OCI-M1 (cell line): ENCODE measurements around the gene INPP5A.

Source experiments
- DNase-seq: peaks from one replicate; lab custom pipeline; 2025; lab: John Stamatoyannopoulos, UW

Gene INPP5A

DNA sequence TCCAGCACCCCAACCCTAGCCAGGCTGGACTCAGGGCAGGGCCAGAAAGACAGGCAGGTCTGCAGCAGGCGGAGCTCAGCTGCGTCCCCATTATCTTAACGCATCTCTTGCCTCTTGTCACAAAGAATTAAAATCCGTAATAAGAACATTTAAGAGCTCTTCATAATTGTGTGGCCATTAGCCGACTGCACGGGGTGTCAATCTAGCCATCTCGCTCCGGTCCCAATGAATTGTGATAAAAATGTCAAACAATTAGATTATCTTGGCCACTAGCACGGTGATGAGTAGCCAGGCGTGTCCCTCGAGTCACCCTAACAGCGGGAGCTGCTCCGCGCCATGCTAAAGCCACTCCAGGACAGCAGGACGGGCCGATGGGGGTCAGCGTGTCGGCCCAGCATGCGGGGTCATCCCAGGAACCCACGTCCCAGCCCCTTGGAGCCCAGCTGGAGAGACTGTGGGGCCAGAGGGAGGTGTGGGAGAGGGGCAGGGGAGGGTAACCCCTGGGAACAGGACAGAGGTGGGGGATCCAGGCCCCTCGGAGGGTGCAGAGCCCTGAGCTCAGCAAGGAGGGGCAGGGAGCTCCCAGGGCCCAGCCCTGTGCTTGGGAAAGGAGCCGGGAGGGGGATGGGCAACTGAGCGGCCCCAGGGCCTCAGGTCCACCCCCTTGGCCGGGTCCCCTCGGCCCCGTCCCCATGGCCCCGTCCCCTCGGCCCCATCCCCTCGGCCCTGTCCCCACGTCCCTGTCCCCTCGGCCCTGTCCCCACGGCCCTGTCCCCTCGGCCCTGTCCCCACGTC is 266.0 kb downstream of the INPP5A start:
- DNase-seq = no peak

DNA sequence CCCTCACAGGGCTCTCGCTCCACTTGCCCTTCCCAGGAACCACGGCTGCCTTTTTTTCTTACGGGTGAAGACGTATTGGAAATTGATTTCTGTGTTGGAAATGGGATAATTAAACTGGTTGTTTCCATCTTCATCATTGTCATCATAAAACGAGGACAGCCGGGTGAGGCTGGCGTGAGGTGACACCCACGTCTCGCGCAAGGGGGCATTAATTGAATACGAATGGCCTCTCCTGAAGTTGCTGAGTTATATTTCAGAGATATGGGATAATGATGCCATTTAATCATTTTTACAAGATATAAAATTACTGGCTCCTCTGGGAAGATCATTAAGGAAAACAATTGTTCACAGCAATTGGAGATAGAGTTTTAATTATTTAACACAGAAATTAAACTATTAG is 266.7 kb downstream of the INPP5A start:
- DNase-seq = no peak

DNA sequence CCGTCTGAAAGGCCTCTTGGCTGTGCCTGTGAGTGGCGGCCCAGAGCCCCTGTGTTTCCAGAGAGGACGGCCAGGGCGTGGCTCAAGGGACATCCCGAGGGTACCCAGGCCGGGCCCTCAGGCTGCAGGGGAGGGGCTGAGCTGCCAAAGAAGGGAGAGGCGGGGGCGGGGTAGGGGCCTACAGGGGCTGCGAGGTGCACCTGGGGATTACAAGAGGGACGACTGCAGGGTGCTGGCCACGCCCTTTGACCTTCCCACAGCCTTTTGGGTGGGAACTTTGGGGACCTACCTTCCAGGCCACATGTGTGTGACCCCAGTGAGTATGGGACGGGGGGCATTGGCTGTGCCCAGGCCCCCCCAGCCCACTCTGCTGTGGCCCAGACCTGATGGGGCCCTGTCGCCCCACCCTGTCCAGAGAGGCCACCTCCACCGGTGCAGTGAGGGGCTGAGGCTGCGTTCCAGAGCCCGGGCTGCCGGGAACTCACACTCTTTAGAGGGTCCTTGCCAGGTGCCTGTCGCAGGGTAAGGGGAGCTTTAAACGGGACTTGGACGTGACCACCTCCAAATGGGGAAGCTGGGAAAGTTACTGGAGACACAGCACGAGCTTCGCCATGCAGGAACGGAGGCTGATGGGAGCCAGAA is 267.3 kb downstream of the INPP5A start:
- DNase-seq = no peak

DNA sequence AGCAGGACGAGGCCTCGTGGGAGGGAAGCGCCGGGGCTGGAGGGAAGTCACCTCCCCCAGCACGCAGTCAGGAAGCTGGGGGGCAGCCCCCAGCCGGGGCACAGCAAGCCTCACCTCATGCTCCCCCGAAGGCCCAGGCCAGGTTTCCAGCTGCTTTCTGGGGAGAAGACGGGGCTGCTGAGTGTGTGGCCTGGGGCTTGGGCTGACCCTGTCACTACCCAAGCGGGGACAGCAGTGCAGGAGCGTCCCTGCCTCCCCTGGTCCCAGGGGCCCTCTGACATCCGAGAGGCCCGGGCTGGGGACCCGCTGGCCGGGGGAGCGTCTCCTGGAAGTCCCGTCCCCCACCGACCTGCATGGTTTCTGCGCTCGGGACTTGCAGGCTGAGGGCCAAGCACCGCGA is 268.0 kb downstream of the INPP5A start:
- no peak for DNase-seq

DNA sequence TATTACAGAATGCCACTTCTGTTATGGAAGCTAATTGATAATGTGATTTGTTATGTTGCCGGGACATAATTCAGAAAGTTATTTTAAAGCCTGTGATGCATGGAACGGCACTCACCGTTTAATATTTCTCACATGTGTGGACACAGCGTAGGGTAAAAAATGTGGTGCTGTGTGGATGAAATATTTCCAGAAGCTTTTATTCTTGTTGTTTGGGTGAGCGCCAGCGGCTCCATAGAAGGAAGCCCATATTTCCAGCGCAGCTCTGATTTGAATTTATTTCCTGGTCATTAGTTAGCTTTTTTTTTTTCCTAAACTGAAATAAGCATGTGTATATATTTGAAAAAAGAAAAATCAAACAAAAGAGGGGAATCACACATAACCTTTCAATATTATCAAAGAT is 268.5 kb downstream of the INPP5A start:
- no peak for DNase-seq

DNA sequence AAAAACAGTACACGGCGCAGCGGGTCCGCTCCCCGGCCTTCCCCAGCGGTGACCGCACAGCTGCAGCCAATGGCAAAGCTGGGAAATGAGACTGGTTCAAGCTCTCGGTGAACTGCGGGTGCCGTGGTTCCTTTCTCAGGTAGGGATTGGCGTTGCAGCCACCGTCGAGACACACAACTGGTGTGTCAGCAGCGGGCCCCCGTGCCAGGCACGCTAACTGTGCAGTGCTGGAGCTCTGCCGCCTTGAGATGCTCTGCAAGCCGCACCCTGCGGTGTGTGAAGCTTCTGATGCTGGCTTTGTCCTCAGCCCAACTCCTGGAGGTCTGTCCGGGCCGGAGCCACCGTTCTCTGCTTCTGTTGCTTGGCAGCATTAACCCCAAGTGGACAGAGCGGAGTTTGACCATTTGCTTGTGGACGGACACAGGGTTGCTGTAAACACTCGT is 269.0 kb downstream of the INPP5A start:
- no peak for DNase-seq

DNA sequence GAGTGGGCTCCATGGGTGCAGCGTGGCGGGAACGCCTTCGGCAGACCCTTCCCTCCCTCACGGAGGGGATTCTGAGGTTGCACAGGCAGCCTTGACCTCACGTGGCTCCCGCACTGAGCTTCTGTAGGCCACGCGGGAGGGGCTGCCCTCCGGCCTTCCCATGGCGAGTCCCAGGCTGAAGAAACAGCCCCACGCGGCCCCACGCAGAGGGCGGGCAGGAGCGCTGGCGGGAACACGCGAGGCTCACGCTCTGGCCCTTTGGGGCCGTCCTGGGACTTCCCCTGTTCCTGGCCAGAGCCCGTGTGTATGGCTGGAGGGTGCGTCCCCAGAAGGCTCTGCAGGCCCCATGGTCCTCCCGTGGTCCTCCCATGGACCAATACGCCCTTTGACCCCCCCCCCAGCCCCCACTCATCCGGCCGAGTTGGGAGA is 270.0 kb downstream of the INPP5A start:
- DNase-seq = no peak

DNA sequence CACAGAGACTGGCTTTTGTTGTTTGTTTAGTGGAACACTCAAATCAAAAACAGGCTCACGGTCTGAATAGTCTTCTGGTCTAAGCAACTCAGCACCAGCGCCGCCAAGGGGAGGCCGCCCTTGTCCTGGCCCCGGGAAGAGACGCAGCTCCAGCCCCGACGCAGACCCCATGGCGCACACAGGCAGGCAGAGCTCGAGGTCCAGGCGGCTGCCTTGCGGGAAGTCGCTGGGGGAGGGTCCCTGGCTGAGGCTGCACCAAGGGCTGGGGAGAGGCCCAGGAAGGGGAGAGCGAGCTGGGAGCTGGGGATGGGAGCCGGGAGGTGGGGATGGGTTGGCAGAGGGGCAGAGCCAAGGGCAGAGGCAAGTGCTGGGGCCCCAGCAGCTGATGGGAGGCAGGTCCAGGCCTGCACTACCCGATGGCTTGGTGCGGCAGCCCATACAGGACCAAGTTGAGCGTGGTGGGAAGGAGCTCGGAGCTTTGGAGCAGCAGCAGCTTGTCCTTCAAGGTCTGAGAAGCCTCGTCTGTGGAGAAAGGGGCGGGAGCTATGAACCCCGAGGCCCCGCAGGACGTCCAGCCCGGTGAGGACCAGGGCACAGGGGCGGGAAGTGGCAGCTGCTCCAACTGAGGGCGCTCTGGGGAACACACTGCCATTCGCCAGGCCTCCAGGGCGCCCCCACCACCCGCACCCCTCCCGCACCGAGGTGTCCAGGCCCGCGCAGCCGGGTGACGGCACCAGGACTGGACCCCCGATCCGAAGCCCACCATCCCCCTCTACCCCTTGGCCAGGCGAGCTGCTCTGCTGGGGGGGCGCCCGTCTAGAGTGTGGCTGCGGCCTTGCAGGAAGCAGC is 271.0 kb downstream of the INPP5A start:
- DNase-seq = no peak

DNA sequence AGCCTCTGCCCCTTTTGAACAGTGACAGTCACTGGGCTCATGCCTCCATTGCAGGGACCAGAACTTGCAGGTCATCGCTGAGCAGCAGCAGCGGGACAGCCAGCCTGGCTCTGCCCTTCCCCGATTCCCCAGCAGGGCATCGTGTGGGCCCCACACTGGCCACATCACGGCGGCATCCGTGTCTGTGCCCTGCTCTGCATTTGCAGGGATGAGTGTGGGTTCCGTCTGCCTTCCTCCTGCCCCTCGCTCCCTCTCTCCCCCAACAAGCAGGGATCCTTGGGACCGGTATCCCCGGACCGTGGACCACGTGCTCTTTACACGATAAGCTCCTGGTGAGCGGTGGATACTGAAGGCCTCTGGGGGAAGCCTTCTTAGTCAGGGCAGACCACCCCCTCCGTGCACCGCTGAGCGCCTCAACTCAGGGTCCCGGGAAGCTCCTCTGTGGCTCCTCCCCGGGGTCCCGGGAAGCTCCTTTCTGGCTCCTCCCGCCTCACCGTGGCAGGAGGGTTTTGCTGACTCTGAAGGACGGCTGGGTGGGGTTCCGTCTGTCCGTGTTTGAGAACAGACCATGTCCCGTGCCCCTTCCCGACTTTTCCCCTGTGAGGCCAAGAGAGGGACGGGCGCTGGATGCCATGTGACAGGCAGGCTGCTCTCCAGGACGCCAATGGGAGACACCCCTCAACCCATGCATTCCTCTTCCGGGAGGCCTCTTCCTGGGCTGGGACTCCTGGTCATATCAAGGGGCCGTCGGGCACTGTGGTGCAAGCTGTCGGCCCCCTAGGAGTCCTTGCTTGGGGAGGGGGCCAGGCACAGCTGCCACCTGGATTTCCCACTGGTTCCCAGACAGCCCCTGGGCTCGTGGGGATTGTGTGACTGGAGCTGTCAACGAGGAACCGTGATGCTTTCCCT is 271.9 kb downstream of the INPP5A start:
- DNase-seq = no peak

DNA sequence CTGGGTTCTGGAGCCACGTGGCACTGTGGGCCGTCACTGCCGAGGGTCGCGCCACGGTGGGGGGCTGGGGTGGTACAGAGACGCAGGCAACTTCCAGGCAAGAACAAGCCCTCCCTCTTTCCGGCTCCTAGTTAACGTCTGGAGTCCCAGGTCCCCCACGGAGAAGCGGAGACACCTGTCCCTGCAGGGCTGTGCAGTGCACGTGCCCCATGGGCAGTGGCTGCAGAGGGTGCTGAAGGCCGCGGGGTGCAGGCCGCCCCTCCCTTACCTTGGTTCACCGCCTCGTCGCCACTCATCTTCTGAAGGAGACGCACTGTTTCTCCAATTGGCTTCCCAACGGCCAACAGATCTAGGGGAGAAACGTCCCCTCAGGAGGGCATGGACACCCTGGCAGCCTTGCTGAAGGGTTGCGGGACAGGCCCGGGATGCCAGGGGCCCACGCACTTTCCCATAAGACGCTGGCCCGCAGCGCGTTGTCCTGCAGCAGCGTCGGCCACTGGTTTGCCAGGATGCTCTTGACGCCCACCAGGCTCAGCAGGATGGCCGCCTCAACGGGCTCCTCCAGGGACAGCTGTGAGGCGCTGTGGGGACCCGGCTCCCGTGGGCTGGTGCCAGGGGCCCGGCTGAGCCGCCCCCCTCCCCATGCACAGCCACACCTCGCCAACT is 272.7 kb downstream of the INPP5A start:
- no peak for DNase-seq

DNA sequence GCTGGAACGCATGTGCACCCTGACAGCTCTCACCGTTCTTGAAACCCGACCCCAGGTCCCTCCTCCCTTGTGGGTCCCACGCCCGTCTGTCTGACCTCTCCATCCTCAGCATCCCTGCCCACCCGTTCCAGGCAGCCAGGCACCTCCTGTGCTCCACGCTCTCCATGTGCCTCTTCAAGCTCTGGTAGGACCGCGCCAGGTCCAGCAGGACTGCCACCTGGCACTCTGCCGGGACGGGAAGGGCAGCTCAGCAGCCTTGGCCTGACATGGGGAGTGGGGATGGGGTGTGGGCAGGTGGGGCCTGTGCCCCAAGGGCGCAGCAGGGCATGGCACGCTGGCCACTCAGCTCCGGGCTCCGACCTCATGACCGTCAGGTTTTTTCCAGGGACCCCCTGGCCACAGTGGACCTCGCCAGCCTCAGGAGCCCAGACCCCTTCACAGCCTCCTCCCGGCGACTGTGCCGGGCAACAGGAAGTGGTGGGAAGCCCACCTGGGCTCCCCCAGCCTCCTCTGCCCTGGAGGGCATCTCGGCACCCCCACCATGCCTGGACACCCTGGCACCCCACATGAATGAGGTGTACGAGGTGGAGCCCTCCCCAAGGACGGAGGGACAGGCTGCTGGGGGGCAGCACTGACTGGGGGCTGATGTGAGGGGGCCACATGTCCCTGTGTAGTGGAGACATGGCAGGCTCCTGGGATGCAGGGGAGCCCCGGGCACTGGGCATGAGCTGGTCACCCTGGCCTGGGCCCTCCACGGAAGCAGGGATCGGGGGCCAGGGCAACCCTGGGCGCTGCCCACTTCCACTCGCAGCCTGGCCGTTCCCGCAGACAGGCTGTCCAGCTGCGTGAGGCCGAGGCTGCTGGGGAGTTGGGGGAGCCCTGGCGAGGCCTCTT is 273.5 kb downstream of the INPP5A start:
- DNase-seq = no peak

DNA sequence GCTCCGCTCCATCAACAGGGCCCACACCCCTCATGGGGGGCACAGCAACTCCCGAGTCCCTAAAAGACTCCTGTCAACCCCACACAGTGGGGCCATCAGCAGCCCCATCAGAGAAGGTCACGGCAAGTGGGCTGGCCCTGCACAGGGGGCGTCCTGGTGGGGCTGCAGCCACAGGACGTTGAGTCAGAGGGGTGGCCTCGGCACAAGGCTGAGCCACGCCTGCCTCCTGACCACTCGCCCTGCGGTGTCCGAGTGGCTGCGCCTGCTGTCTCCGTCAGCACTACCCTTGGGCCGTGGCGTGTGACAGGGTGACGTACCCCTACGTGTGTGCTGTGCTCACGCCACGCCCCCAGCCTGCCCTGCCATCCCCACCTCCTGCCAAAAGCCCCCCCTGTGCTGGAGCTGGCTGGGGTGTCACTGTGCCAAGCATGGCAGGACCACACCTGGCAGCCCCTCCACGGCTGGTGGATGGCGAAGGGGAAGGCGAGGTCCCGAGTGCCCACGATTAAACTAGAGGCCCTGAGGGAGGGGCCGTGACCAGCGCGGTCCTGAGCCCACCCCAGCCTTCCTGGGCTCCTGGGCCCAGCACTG is 274.4 kb downstream of the INPP5A start:
- DNase-seq = no peak

DNA sequence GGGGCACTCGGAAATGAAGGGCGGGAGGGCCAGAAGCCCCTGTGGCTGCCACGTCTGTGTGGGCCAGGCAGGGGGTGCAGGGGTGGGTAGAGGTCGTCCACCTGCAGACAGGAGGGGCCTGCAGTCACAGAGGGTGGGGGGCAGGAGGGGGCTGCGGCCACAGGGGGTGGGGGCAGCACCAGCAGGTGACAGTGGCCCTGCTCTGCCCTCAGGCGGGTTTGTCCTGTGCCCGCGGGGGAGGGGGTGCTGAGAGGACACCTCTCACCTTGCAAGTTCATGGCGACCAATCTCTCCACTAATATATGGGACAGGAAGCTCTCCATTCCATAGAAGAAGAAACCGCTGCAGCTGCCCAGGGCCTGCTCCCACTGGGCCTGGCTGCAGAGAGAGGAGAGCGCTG is 274.9 kb downstream of the INPP5A start:
- no peak for DNase-seq

DNA sequence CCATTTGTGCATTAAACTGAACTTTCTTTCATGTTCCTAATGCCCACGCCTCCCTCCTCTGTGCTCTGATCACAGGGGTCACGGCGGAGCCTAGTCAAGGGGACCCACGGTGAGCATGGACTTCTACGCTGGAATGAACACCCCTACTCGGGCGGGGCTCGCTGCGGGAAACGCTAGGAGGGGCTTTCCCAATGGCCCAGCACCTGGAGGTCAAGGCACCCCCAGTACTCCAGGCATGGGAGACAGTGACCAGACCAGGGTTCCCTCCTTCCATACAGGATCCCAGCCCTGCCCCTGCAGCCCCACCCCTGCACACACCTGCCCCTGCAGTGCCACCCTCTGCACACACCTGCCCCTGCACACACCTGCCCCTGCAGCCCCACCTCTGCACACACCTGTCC is 275.4 kb downstream of the INPP5A start:
- DNase-seq = no peak

DNA sequence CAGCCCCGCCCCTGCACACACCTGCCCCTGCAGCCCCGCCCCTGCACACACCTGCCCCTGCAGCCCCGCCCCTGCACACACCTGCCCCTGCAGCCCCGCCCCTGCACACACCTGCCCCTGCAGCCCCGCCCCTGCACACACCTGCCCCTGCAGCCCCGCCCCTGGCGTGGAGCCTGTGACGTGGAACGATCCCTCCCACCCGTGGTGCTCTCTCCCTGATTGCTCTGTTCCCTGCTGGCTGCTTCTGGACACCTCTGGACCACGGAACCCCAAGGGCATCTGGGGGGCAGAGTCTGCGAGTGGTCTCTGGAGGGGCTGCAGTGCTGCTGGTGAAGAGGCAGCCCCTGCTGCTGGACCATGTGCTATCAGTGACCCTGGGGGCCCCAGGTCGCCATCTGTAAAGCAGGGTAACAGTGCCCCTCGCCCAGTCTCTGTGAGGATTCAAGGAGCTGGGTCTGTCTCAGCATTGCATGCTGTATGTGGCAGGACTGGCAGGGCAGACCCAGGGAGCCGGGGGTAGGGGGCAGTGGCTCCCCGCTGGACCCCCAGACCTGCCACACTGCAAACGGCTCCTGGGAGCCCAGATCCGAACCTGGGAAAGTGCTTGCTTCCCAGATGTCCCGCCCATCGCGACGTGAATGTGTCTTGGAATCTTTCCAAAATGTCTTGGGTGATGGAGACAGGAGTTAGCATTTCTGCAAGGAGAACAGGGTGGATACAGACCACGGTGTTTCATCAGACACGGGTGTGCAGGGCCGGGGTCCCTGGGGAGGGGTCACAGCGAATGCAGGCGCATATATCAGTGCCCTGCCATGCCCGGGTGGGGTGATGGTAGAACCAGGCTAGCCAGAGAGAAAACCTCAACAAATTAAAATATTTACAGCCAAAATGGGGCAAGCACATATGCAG is 276.2 kb downstream of the INPP5A start:
- DNase-seq = no peak

DNA sequence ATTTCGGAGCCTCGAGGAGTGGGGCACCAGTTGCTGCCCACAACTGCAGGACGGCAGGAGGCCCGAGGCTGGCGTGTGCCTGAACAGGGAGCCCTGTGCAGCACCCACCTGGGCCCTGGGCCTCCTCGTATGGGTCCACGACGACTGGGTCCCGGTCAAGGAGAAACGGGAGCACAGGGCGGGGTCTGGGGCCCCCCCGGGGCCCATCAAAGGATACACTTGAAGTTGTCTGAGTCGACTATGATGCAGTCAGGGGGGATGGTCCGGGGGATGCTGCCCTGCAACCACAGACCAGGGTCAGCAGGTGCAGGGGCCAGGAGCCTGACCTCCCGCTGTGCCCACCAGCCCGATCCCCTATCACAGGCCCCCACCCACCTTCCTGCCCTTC is 276.9 kb downstream of the INPP5A start:
- DNase-seq = no peak

DNA sequence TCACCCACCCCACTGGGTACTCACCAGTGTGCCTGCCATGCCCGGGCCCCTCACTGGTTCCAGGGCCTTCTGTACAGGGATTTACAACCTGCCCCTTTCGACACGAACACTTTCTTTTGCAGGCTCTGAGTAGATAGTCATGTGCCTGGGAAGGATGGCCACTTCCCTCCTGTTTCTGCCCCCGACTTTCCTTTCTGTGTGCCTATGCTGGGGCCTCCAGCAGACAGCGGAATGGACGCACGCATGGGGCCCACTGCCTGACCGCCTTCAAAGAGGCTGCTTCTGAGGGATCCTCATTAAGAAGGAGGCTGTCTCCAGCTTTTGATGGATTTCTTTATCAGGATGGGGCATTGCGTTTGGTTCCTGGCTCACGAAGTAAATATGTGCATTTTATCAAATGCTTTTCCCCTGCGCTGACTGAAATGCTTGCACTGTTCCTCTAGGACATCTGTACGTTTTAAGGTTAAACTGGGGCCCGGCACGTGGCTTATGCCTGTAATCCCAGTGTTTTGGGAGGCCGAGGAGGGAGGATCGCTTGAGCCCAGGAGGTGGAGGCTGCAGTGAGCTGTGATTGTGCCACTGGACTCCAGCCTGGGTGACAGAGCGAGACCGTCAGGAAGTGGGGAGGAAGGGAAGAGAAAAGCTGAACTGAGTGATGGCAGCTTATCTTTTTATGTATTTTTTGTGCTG is 277.7 kb downstream of the INPP5A start:
- no peak for DNase-seq

DNA sequence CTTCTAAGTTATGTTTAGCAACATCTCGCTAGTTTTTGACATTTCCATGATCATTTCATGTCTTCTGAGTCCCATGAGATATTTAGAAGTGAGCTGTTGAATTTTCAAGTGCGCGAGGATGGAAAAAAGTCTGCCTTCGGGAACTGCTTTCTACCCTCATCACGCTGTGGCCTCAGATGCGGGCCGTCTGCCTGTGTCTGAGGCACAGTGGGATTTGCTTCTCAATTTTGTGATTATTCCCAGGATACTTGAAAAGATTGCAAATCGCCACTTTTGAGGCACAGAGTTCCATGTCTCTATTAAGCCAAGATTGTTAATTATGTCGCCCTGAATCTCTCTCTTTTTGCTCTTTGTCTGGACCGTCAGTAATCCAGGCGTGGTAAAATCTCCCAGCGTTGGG is 279.1 kb downstream of the INPP5A start:
- no peak for DNase-seq
